GM12878 (cell line): ENCODE data around the gene PRR7. TPM values are rescaled to one million over a fixed set of nuclear protein-coding genes. Genes with fewer than 3 reads are reported as not detected.

ENCODE experiments used
- ATAC-seq: fragments of 200-7000 bp; cut with Tn5 transposase; 3 replicates; pipeline ENCODE4 v1.9.1; 2020; ENCODE audit warnings: mild to moderate bottlenecking, moderate library complexity
- BruUV-seq: library from RNA; stranded (reverse); fragments of 400-500 nt; replicated peaks from 2 replicates; lab custom pipeline; 2021; lab: Mats Ljungman, UMichigan
- CTCF ChIA-PET: fragments of 300-600 bp; sonication (Branson Sonifier 250); formaldehyde crosslinking; extraction: SDS; loops from one replicate; lab custom pipeline; 2021; ENCODE audit warnings: inconsistent platforms; lab: Yijun Ruan, JAX
- POLR2A ChIA-PET: fragments of 350-600 bp; formaldehyde crosslinking; extraction: SDS; loops from one replicate; lab custom pipeline; 2021; ENCODE audit warnings: inconsistent platforms; lab: Charles Lee
- RAD21 ChIA-PET: fragments of 300-600 bp; sonication (Branson Sonifier 250); formaldehyde crosslinking; loops from one replicate; lab custom pipeline; 2023; ENCODE audit warnings: antibody characterized with exemption; ENCODE audit not compliant: unreplicated experiment; lab: Charles Lee
- SMC1A ChIA-PET: fragments of 300-600 bp; sonication (Branson Sonifier 250); formaldehyde crosslinking; loops from one replicate; lab custom pipeline; 2023; ENCODE audit not compliant: unreplicated experiment, uncharacterized antibody; lab: Charles Lee
- DNase-seq: peaks from one replicate; pipeline ENCODE4 v3.0.0-alpha.2; 2011; ENCODE audit warnings: low read depth, low spot score
- FAIRE-seq: peaks from 3 replicates; lab custom pipeline; 2011; peaks lifted over from hg19 to GRCh38; lab: Jason Lieb, UNC
- H2AFZ ChIP-seq: 2 replicates; pipeline ENCODE4 v1.6.0; 2011; ENCODE audit warnings: low read depth, low read length, control low read depth; ENCODE audit not compliant: control insufficient read depth
- H3K27ac ChIP-seq: 2 replicates; pipeline ENCODE4 v1.5.1; 2011; ENCODE audit warnings: control low read depth; ENCODE audit not compliant: control insufficient read depth, insufficient read depth
- H3K27me3 ChIP-seq, 2 experiments: replicated peaks in 1 of 2; 2 replicates each; pipeline versions ENCODE4 v1.6.0 to v1.6.1; 2011; ENCODE audit warnings: low read length in 1 of 2; ENCODE audit not compliant: control insufficient read depth in 2 of 2, insufficient read depth in 2 of 2
- H3K36me3 ChIP-seq, 2 experiments: 2 replicates each; pipeline ENCODE4 v1.5.1; 2011; ENCODE audit warnings: low read length in 1 of 2; ENCODE audit not compliant: control insufficient read depth in 2 of 2, insufficient read depth in 2 of 2
- H3K4me1 ChIP-seq: 2 replicates; pipeline ENCODE4 v1.6.1; 2011; ENCODE audit warnings: mild to moderate bottlenecking, low read length, moderate library complexity, mixed read lengths; ENCODE audit not compliant: control insufficient read depth, insufficient read depth
- H3K4me2 ChIP-seq: 2 replicates; pipeline ENCODE4 v1.6.0; 2011; ENCODE audit warnings: control low read depth; ENCODE audit not compliant: control insufficient read depth, insufficient read depth
- H3K4me3 ChIP-seq: fragments of 200-600 bp; sonication (generic); 2 replicates; pipeline ENCODE4 v1.5.1; 2016
- H3K79me2 ChIP-seq: 2 replicates; pipeline ENCODE4 v1.6.0; 2011; ENCODE audit warnings: low read length; ENCODE audit not compliant: control insufficient read depth, insufficient read depth
- H3K9ac ChIP-seq: 2 replicates; pipeline ENCODE4 v1.8.0; 2011; ENCODE audit warnings: low read length, control low read depth, mixed read lengths; ENCODE audit not compliant: control insufficient read depth, insufficient read depth
- H3K9me3 ChIP-seq: replicated peaks from 3 replicates; pipeline ENCODE4 v1.5.1; 2011; ENCODE audit warnings: mild to moderate bottlenecking, low read length; ENCODE audit not compliant: control insufficient read depth, insufficient read depth
- H4K20me1 ChIP-seq: 2 replicates; pipeline ENCODE4 v1.6.0; 2011; ENCODE audit not compliant: control insufficient read depth, insufficient read depth
- ATF7 ChIP-seq: fragments of 450-650 bp; IDR thresholded peaks from 2 replicates; pipeline ENCODE4 v1.6.1; 2016; ENCODE audit warnings: low read depth, mild to moderate bottlenecking
- CBX5 ChIP-seq: sonication (generic); IDR thresholded peaks from 2 replicates; pipeline ENCODE4 v1.6.1; 2016; ENCODE audit warnings: low read depth, moderate library complexity, mild to moderate bottlenecking, inconsistent platforms
- CHD1 ChIP-seq: IDR thresholded peaks from 2 replicates; pipeline ENCODE4 v1.6.1; 2012; ENCODE audit warnings: low read depth, low read length, improper control_type of control experiment
- DPF2 ChIP-seq: fragments of 450-650 bp; IDR thresholded peaks from 2 replicates; pipeline ENCODE4 v1.6.1; 2017; ENCODE audit warnings: mild to moderate bottlenecking
- FOS ChIP-seq: IDR thresholded peaks from 3 replicates; pipeline ENCODE4 v1.6.1; 2011; ENCODE audit warnings: borderline replicate concordance; ENCODE audit not compliant: insufficient read length; ENCODE audit errors: extremely low read depth
- FOXK2 ChIP-seq: fragments of 450-650 bp; IDR thresholded peaks from 2 replicates; pipeline ENCODE4 v1.6.1; 2017; ENCODE audit warnings: mild to moderate bottlenecking, moderate library complexity
- IKZF2 ChIP-seq, 2 experiments: fragments of 450-650 bp; IDR thresholded peaks; 2 replicates each; pipeline ENCODE4 v1.6.1; 2017; ENCODE audit warnings: mild to moderate bottlenecking in 2 of 2, moderate library complexity in 2 of 2
- IRF4 ChIP-seq: IDR thresholded peaks from 2 replicates; pipeline ENCODE4 v1.6.1; 2011; ENCODE audit warnings: low read depth, low read length
- MTA2 ChIP-seq: fragments of 450-650 bp; IDR thresholded peaks from 2 replicates; pipeline ENCODE4 v1.6.1; 2016; ENCODE audit warnings: low read depth, mild to moderate bottlenecking, moderate library complexity
- NR2C1 ChIP-seq: fragments of 450-650 bp; IDR thresholded peaks from 2 replicates; pipeline ENCODE4 v1.6.1; 2017; ENCODE audit warnings: antibody characterized with exemption, mild to moderate bottlenecking, moderate library complexity
- PML ChIP-seq: IDR thresholded peaks from 2 replicates; pipeline ENCODE4 v1.6.1; 2012; ENCODE audit warnings: low read length, inconsistent platforms
- RFX5 ChIP-seq: IDR thresholded peaks from 2 replicates; pipeline ENCODE4 v1.6.1; 2011; ENCODE audit warnings: low read depth, low read length, improper control_type of control experiment
- RUNX3 ChIP-seq: IDR thresholded peaks from 2 replicates; pipeline ENCODE4 v1.6.1; 2012; ENCODE audit warnings: low read length, inconsistent platforms
- SIX5 ChIP-seq: IDR thresholded peaks from 2 replicates; pipeline ENCODE4 v1.6.1; 2011; ENCODE audit warnings: mild to moderate bottlenecking, low read depth, low read length, moderate library complexity; ENCODE audit not compliant: severe bottlenecking
- STAT1 ChIP-seq: fragments of 450-650 bp; conservative IDR thresholded peaks from 2 replicates; pipeline ENCODE4 v1.6.1; 2014; ENCODE audit warnings: antibody characterized with exemption, mild to moderate bottlenecking
- ZNF207 ChIP-seq: fragments of 450-650 bp; IDR thresholded peaks from 2 replicates; pipeline ENCODE4 v1.6.1; 2014; ENCODE audit warnings: antibody characterized with exemption, mild to moderate bottlenecking, borderline replicate concordance
- WGBS: methylation state at CpG from one replicate; pipeline ENCODE4 v1.1.6; 2016; ENCODE audit warnings: low lambda C conversion rate; ENCODE audit not compliant: insufficient replicate concordance, insufficient coverage; ENCODE audit errors: missing lambda C conversion rate; 5-methylcytosine and 5-hydroxymethylcytosine counted together
- in situ Hi-C: fragments of 300-500 bp; cut with MboI; formaldehyde crosslinking; loops from 9 replicates; pipeline ENCODE4 v1.14.3; 2018; ENCODE audit warnings: mixed read lengths
- intact Hi-C: fragments of 100-400 bp; cut with micrococcal nuclease; formaldehyde crosslinking; loops from one replicate; pipeline ENCODE4 v1.14.2; 2022; ENCODE audit not compliant: unreplicated experiment
- polyA plus RNA-seq, 11 experiments: library from polyadenylated mRNA; depleted of rRNA in 4 of 11; unstranded in 6 of 11; stranded (reverse) in 5 of 11; fragments of >200 nt; fragmentation: Nextera tagmentation in 4 of 11; fragmentation: Illumina TruSeq in 1 of 11; extraction: Ambion mirVana in 4 of 11; extraction: Trizol in 1 of 11; gene quantifications; 1 replicate in 1 of 11; 2 replicates in 10 of 11; pipeline versions ENCODE4 v1.2.1 to v1.2.3, GENCODE V29; 2011 to 2016; ENCODE audit warnings: inconsistent platforms in 2 of 11, missing spikeins in 2 of 11, low read depth in 1 of 11
- total RNA-seq, 4 experiments: library from RNA; depleted of rRNA in 3 of 4; stranded (reverse); fragments of >200 nt in 3 of 4; fragmentation: Illumina TruSeq in 1 of 4; extraction: Trizol in 1 of 4; gene quantifications; 2 replicates each; pipeline versions ENCODE4 v1.2.1 to v1.2.3, GENCODE V29; 2013 to 2021
- TF ChIP-seq, protein P1 (sequence below): fragments of 450-650 bp; IDR thresholded peaks from 2 replicates; pipeline ENCODE4 v1.6.1; 2017; ENCODE audit warnings: antibody characterized with exemption, mild to moderate bottlenecking, moderate library complexity
- TF ChIP-seq, protein P2 (sequence below): fragments of 150-350 bp; IDR thresholded peaks from 2 replicates; pipeline ENCODE4 v1.6.1; 2016; ENCODE audit warnings: low read depth, low read length
- TF ChIP-seq, protein P3 (sequence below): IDR thresholded peaks from 2 replicates; pipeline ENCODE4 v1.6.1; 2011; ENCODE audit warnings: mild to moderate bottlenecking, low read depth, low read length, moderate library complexity; ENCODE audit not compliant: insufficient replicate concordance

PRR7 gene
- total and polyA plus RNA-seq, 10 of the 15 experiments (the other 5 are each of a cell fraction or from before 2014, with no cell fraction given): 0.09 to 18.8 (median 4.6) TPM; not detected in 2

DNA sequence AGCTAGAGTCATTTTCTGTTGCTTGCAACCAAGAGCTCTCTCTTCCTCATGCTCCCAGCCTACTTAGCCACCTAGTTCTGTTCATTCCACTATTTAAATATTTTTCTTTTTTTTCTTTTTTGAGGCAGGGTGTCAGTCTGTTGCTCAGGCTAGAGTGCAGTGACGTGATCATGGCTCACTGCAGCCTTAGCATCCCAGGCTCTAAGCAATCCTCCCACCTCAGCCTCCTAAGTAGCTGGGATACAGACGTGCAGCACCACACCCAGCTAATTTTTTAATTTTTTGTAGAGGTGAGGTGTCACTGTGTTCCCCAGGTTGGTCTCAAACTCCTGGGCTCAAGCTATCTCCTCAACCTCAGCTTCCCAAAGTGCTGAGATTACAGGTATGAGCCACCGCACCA, 32.1 kb upstream of the PRR7 start:
- intact Hi-C loops (no loop called here), in situ Hi-C loops (no loop called here)
- Histone ChIP-seq H3K36me3 (no peaks in the 10 kb centered on the region), H3K4me3 (no peak overlapping the region), H3K4me1 (peaks cover 18% of the 10 kb centered on the region), H3K4me2 (no peak overlapping the region), H3K79me2 (no peaks in the 10 kb centered on the region), H2AFZ (no peak overlapping the region), H3K27ac (no peak overlapping the region), H4K20me1 (no peaks in the 10 kb centered on the region), H3K9ac (no peak overlapping the region), H3K9me3 (no peaks in the 10 kb centered on the region), H3K27me3 (no peaks in the 10 kb centered on the region)
- CTCF ChIA-PET: interaction anchor here (1.0 to 6.3 kb wide), 7 partner anchors 10 to 105 kb away, joined by 3 to 38 read pairs (median 4); partner anchors contain the start of gene GRK6
- FAIRE-seq (no peak), DNase-seq (no peak), ATAC-seq (no peak)
- WGBS: 69% methylated on average over 3 of the region's 3 CpGs
- POLR2A ChIA-PET: interaction anchor here (0.6 to 7.0 kb wide), 6 partner anchors 11 to 249 kb away, joined by 3 to 107 read pairs (median 7); partner anchors contain the start of gene GRK6
- no TSS peak for BruUV-seq
- SMC1A ChIA-PET: interaction anchor here (1.1 to 3.3 kb wide), 7 partner anchors 11 to 34 kb away, joined by 3 to 42 read pairs (median 4); partner anchors contain the start of gene GRK6
- RAD21 ChIA-PET: interaction anchor here (1.0 to 2.0 kb wide), 5 partner anchors 9 to 83 kb away, joined by 3 to 8 read pairs (median 3); partner anchors contain the start of gene PDLIM7
- TF ChIP-seq PML: no peak
- no peak for TF ChIP-seq RUNX3
- no peak for TF ChIP-seq IKZF2 (IDR thresholded peaks at IDR 0.05)
- no peak for TF ChIP-seq CHD1
- no peak for TF ChIP-seq FOS
- no peak for TF ChIP-seq NR2C1
- TF ChIP-seq, protein P1, sequence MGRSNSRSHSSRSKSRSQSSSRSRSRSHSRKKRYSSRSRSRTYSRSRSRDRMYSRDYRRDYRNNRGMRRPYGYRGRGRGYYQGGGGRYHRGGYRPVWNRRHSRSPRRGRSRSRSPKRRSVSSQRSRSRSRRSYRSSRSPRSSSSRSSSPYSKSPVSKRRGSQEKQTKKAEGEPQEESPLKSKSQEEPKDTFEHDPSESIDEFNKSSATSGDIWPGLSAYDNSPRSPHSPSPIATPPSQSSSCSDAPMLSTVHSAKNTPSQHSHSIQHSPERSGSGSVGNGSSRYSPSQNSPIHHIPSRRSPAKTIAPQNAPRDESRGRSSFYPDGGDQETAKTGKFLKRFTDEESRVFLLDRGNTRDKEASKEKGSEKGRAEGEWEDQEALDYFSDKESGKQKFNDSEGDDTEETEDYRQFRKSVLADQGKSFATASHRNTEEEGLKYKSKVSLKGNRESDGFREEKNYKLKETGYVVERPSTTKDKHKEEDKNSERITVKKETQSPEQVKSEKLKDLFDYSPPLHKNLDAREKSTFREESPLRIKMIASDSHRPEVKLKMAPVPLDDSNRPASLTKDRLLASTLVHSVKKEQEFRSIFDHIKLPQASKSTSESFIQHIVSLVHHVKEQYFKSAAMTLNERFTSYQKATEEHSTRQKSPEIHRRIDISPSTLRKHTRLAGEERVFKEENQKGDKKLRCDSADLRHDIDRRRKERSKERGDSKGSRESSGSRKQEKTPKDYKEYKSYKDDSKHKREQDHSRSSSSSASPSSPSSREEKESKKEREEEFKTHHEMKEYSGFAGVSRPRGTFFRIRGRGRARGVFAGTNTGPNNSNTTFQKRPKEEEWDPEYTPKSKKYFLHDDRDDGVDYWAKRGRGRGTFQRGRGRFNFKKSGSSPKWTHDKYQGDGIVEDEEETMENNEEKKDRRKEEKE: no peak
- TF ChIP-seq IRF4: no peak
- no peak for TF ChIP-seq RFX5
- no peak for TF ChIP-seq ATF7
- no peak for TF ChIP-seq FOXK2
- TF ChIP-seq STAT1: no peak
- no peak for TF ChIP-seq DPF2
- TF ChIP-seq, protein P2, sequence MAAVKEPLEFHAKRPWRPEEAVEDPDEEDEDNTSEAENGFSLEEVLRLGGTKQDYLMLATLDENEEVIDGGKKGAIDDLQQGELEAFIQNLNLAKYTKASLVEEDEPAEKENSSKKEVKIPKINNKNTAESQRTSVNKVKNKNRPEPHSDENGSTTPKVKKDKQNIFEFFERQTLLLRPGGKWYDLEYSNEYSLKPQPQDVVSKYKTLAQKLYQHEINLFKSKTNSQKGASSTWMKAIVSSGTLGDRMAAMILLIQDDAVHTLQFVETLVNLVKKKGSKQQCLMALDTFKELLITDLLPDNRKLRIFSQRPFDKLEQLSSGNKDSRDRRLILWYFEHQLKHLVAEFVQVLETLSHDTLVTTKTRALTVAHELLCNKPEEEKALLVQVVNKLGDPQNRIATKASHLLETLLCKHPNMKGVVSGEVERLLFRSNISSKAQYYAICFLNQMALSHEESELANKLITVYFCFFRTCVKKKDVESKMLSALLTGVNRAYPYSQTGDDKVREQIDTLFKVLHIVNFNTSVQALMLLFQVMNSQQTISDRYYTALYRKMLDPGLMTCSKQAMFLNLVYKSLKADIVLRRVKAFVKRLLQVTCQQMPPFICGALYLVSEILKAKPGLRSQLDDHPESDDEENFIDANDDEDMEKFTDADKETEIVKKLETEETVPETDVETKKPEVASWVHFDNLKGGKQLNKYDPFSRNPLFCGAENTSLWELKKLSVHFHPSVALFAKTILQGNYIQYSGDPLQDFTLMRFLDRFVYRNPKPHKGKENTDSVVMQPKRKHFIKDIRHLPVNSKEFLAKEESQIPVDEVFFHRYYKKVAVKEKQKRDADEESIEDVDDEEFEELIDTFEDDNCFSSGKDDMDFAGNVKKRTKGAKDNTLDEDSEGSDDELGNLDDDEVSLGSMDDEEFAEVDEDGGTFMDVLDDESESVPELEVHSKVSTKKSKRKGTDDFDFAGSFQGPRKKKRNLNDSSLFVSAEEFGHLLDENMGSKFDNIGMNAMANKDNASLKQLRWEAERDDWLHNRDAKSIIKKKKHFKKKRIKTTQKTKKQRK: no peak
- no peak for TF ChIP-seq SIX5
- TF ChIP-seq MTA2: no peak
- no peak for TF ChIP-seq ZNF207
- TF ChIP-seq, protein P3, sequence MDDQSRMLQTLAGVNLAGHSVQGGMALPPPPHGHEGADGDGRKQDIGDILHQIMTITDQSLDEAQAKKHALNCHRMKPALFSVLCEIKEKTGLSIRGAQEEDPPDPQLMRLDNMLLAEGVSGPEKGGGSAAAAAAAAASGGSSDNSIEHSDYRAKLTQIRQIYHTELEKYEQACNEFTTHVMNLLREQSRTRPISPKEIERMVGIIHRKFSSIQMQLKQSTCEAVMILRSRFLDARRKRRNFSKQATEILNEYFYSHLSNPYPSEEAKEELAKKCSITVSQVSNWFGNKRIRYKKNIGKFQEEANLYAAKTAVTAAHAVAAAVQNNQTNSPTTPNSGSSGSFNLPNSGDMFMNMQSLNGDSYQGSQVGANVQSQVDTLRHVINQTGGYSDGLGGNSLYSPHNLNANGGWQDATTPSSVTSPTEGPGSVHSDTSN: no peak
- TF ChIP-seq CBX5: no peak
